Smooth muscle cell (in vitro differentiated cells): ENCODE results near the gene WT1. TPM values are rescaled to one million over a fixed set of nuclear protein-coding genes. Genes with fewer than 3 reads are reported as not detected.

Experiments used
- DNase-seq: peaks from one replicate; lab custom pipeline; 2025; ENCODE audit not compliant: unreplicated experiment; lab: John Stamatoyannopoulos, UW
- H2AFZ ChIP-seq: fragments of 200-600 bp; sonication (generic); 2 replicates; pipeline ENCODE4 v1.6.0; 2016; ENCODE audit warnings: antibody characterized with exemption, low read depth, mild to moderate bottlenecking
- H3F3A ChIP-seq: fragments of 200-600 bp; sonication (generic); 2 replicates; pipeline ENCODE4 v1.6.0; 2017; ENCODE audit warnings: antibody characterized with exemption, low read depth
- H3K27ac ChIP-seq: fragments of 200-600 bp; sonication (generic); 2 replicates; pipeline ENCODE4 v1.5.1; 2016; ENCODE audit warnings: low read depth, mild to moderate bottlenecking
- H3K27me3 ChIP-seq: fragments of 200-600 bp; sonication (generic); 2 replicates; pipeline ENCODE4 v1.6.1; 2016; ENCODE audit warnings: low read depth, mild to moderate bottlenecking
- H3K36me3 ChIP-seq: fragments of 200-600 bp; sonication (generic); 2 replicates; pipeline ENCODE4 v1.5.1; 2016; ENCODE audit warnings: low read depth
- H3K4me1 ChIP-seq: fragments of 200-600 bp; sonication (generic); 2 replicates; pipeline ENCODE4 v1.5.1; 2016; ENCODE audit warnings: low read depth
- H3K4me2 ChIP-seq: fragments of 200-600 bp; sonication (generic); 2 replicates; pipeline ENCODE4 v1.6.0; 2016; ENCODE audit warnings: mild to moderate bottlenecking
- H3K4me3 ChIP-seq: fragments of 200-600 bp; sonication (generic); 2 replicates; pipeline ENCODE4 v1.5.1; 2016; ENCODE audit warnings: mild to moderate bottlenecking
- H3K79me2 ChIP-seq: fragments of 200-600 bp; sonication (generic); 2 replicates; pipeline ENCODE4 v1.6.0; 2016; ENCODE audit warnings: low read depth, mild to moderate bottlenecking
- H3K9ac ChIP-seq: fragments of 200-600 bp; sonication (generic); 2 replicates; pipeline ENCODE4 v1.6.0; 2016; ENCODE audit warnings: low read depth
- H3K9me3 ChIP-seq: fragments of 200-600 bp; sonication (generic); replicated peaks from 2 replicates; pipeline ENCODE4 v1.5.1; 2016; ENCODE audit warnings: low read depth
- H4K20me1 ChIP-seq: fragments of 200-600 bp; sonication (generic); 2 replicates; pipeline ENCODE4 v1.6.0; 2016; ENCODE audit warnings: low read depth
- CTCF ChIP-seq: fragments of 200-600 bp; sonication (generic); IDR thresholded peaks from 2 replicates; pipeline ENCODE4 v1.5.1; 2017; ENCODE audit warnings: borderline replicate concordance, mild to moderate bottlenecking, antibody characterized with exemption; ENCODE audit not compliant: insufficient read depth, poor library complexity, severe bottlenecking
- WGBS: methylation state at CpG from one replicate; pipeline ENCODE4 v1.1.7; 2016; ENCODE audit warnings: low lambda C conversion rate; 5-methylcytosine and 5-hydroxymethylcytosine counted together
- polyA plus RNA-seq: library from polyadenylated mRNA; unstranded; fragments of >200 nt; fragmentation: Nextera tagmentation; extraction: Ambion mirVana; gene quantifications from 2 replicates; pipeline ENCODE4 v1.2.1, GENCODE V29; 2016
- total RNA-seq: library from RNA; depleted of rRNA; stranded (reverse); fragments of >200 nt; gene quantifications from 2 replicates; pipeline ENCODE4 v1.2.3, GENCODE V29; 2014

Gene WT1
- total and polyA plus RNA-seq, 2 experiments from 2014 or later = not detected

DNA sequence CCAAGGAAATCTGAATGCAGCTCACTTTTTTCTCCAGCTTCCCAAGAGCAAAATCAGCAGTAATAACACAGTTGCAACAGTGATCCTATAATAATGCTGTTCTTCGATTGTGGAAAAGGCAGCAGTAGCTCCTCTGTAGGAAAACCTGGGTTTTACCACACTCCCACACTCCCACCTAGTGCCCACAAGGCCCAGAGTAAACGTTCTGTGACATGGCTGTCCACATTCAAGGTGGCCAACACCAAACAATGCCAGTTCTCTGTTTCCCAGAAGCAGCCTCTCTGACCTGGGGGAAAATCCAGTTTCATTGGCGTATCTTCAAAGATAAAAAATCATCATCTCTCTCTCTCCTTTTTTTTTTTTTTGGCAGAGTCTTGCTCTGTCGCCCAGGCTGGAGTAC, 40.2 kb downstream of the WT1 start:
- H3K4me1 ChIP-seq = no peaks in the 10 kb centered on the region
- H3K36me3 ChIP-seq = no peaks in the 10 kb centered on the region
- no peak overlapping the region for H3K9ac ChIP-seq
- H3K79me2 ChIP-seq = no peaks in the 10 kb centered on the region
- H3K27ac ChIP-seq = no peak overlapping the region
- H3K4me3 ChIP-seq = no peak overlapping the region
- H3K9me3 ChIP-seq = no peaks in the 10 kb centered on the region
- H3K27me3 ChIP-seq = peaks cover 53% of the 10 kb centered on the region
- no peak for DNase-seq
- H4K20me1 ChIP-seq = no peaks in the 10 kb centered on the region
- H2AFZ ChIP-seq = no peak overlapping the region
- TF ChIP-seq CTCF = no peak
- no peak overlapping the region for H3K4me2 ChIP-seq
- no peaks in the 10 kb centered on the region for H3F3A ChIP-seq
- WGBS = 78% methylated on average over 4 of the region's 4 CpGs

DNA sequence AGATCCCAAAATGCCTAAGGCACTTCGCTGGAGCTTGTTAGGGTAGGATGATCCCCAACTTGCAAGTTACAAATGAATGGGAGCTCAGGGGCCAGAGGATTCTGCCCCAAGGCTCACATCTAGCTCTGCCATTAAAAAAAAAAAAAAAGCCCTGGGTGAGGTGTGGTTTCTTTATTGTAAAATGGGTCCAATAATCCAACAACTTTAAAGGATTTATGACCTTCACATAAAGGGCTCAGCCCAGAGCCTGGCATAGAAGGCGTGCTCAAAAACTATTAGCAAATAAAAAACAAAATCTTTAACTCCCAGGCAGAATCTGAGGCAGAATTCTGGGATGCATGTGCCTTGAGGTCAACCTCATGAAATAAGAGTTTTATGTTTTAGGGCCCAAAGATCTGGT, 42.5 kb downstream of the WT1 start:
- Histone ChIP-seq H4K20me1 (no peaks in the 10 kb centered on the region), H3K9ac (no peak overlapping the region), H3K4me3 (no peak overlapping the region), H3K27me3 (peaks cover 35% of the 10 kb centered on the region), H3K36me3 (no peaks in the 10 kb centered on the region), H3K4me1 (no peaks in the 10 kb centered on the region), H3K79me2 (no peaks in the 10 kb centered on the region), H3F3A (no peaks in the 10 kb centered on the region), H3K4me2 (no peak overlapping the region), H3K9me3 (no peaks in the 10 kb centered on the region), H2AFZ (no peak overlapping the region), H3K27ac (no peak overlapping the region)
- DNase-seq = no peak
- TF ChIP-seq CTCF = no peak
- 100% methylated on average over 2 of the region's 2 CpGs for WGBS

DNA sequence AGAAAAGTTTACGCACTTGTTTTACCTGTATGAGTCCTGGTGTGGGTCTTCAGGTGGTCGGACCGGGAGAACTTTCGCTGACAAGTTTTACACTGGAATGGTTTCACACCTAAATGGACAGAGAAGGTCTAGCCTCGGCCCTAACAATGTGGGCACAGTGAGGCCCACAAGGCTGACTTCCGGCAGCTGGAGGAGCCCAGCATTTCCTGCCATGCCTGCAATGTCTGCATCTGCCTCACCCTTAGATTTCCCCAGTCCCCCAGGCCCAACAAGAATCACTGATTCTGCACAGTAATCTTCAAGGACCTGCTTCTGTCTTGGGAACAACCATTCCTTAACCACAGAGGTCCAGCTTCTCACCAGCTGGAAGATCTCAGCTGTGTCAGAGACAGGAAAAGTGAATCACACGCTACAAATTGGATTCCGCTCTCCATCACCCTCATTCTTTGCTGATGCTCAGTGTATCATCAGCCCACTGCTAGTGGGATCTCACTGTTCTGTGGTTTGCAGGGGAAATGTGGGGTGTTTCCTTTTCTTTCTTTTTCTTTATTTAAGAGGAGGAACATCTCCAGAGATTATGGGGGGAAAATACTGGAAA, 43.3 kb downstream of the WT1 start:
- Histone ChIP-seq H4K20me1 (no peaks in the 10 kb centered on the region), H3K4me2 (no peak overlapping the region), H3F3A (peaks cover 3% of the 10 kb centered on the region), H3K9me3 (no peaks in the 10 kb centered on the region), H3K27ac (no peak overlapping the region), H3K9ac (no peak overlapping the region), H3K4me1 (no peaks in the 10 kb centered on the region), H3K27me3 (peaks cover 35% of the 10 kb centered on the region), H3K4me3 (no peak overlapping the region), H3K79me2 (no peaks in the 10 kb centered on the region), H3K36me3 (no peaks in the 10 kb centered on the region), H2AFZ (no peak overlapping the region)
- TF ChIP-seq CTCF = no peak
- whole genome bisulfite sequencing = 69% methylated on average over 8 of the region's 8 CpGs
- no peak for DNase-seq

GRCh38 chr11:32391479-32391878, 43.9 kb downstream of the WT1 start:
- H3K4me2 ChIP-seq = no peak overlapping the region
- 95% methylated on average over 3 of the region's 3 CpGs for WGBS
- H3K9ac ChIP-seq = no peak overlapping the region
- H3K9me3 ChIP-seq = no peaks in the 10 kb centered on the region
- H3K27me3 ChIP-seq = peaks cover 31% of the 10 kb centered on the region
- H3K4me1 ChIP-seq = peaks cover 5% of the 10 kb centered on the region
- H3K36me3 ChIP-seq = no peaks in the 10 kb centered on the region
- no peak for TF ChIP-seq CTCF
- DNase-seq = no peak
- H4K20me1 ChIP-seq = no peaks in the 10 kb centered on the region
- no peak overlapping the region for H2AFZ ChIP-seq
- peaks cover 9% of the 10 kb centered on the region for H3F3A ChIP-seq
- H3K27ac ChIP-seq = no peak overlapping the region
- no peak overlapping the region for H3K4me3 ChIP-seq
- no peaks in the 10 kb centered on the region for H3K79me2 ChIP-seq
